MM.1S (cell line): Measurements from ENCODE around the gene ATP8B3.

ENCODE experiments used
- DNase-seq: peaks from one replicate; pipeline ENCODE4 v3.0.0-alpha.2; 2015
- H2AFZ ChIP-seq: fragments of 300-600 bp; sonication (generic); 2 replicates; pipeline ENCODE4 v1.6.0; 2016; ENCODE audit warnings: antibody characterized with exemption, low read length
- H3F3A ChIP-seq: fragments of 300-600 bp; sonication (generic); 2 replicates; pipeline ENCODE4 v1.6.1; 2016; ENCODE audit warnings: mild to moderate bottlenecking, antibody characterized with exemption, low read length, moderate library complexity, mixed read lengths; ENCODE audit not compliant: insufficient read depth
- H3K27ac ChIP-seq: fragments of 300-600 bp; sonication (generic); 2 replicates; pipeline ENCODE4 v1.5.1; 2016; ENCODE audit warnings: mild to moderate bottlenecking, low read length
- H3K27me3 ChIP-seq: fragments of 300-600 bp; sonication (generic); replicated peaks from 2 replicates; pipeline ENCODE4 v1.6.0; 2016; ENCODE audit warnings: low read length; ENCODE audit not compliant: insufficient read depth
- H3K36me3 ChIP-seq: fragments of 300-600 bp; sonication (generic); replicated peaks from 2 replicates; pipeline ENCODE4 v1.6.1; 2016; ENCODE audit warnings: mild to moderate bottlenecking, low read length, mixed read lengths; ENCODE audit not compliant: insufficient read depth
- H3K4me1 ChIP-seq: fragments of 300-600 bp; sonication (generic); 2 replicates; pipeline ENCODE4 v1.6.1; 2016; ENCODE audit warnings: low read length, mixed read lengths
- H3K4me2 ChIP-seq: fragments of 300-600 bp; sonication (generic); 2 replicates; pipeline ENCODE4 v1.6.0; 2016; ENCODE audit warnings: low read depth, low read length
- H3K4me3 ChIP-seq: fragments of 300-600 bp; sonication (generic); 2 replicates; pipeline ENCODE4 v1.5.1; 2016; ENCODE audit warnings: low read length, mixed read lengths
- H3K79me2 ChIP-seq: fragments of 300-600 bp; sonication (generic); 2 replicates; pipeline ENCODE4 v1.6.1; 2016; ENCODE audit warnings: mixed run types, low read length, mixed read lengths
- H3K9ac ChIP-seq: fragments of 300-600 bp; sonication (generic); 2 replicates; pipeline ENCODE4 v1.6.1; 2016; ENCODE audit warnings: low read length, mixed read lengths
- H3K9me2 ChIP-seq: fragments of 300-600 bp; sonication (generic); replicated peaks from 2 replicates; pipeline ENCODE4 v1.6.1; 2016; ENCODE audit warnings: mild to moderate bottlenecking, low read length, mixed read lengths; ENCODE audit not compliant: insufficient read depth
- H3K9me3 ChIP-seq: fragments of 300-600 bp; sonication (generic); replicated peaks from 2 replicates; pipeline ENCODE4 v1.6.1; 2016; ENCODE audit warnings: mild to moderate bottlenecking, low read length, mixed read lengths; ENCODE audit not compliant: insufficient read depth
- H4K20me1 ChIP-seq: fragments of 300-600 bp; sonication (generic); 2 replicates; pipeline ENCODE4 v1.6.1; 2016; ENCODE audit warnings: mild to moderate bottlenecking, low read length, moderate library complexity, mixed read lengths; ENCODE audit not compliant: insufficient read depth
- CTCF ChIP-seq: fragments of 300-600 bp; sonication (generic); IDR thresholded peaks from 2 replicates; pipeline ENCODE4 v1.5.1; 2016; ENCODE audit warnings: antibody characterized with exemption, low read length, mixed read lengths
- EZH2 ChIP-seq: fragments of 300-600 bp; sonication (generic); optimal IDR thresholded peaks from 2 replicates; pipeline ENCODE3; 2017; ENCODE audit warnings: low read depth, mild to moderate bottlenecking, antibody characterized with exemption, low read length, mixed read lengths
- EZH2phosphoT487 ChIP-seq: fragments of 300-600 bp; sonication (generic); IDR thresholded peaks from 2 replicates; pipeline ENCODE4 v1.6.1; 2018; ENCODE audit warnings: antibody characterized with exemption, low read length

Gene ATP8B3

DNA sequence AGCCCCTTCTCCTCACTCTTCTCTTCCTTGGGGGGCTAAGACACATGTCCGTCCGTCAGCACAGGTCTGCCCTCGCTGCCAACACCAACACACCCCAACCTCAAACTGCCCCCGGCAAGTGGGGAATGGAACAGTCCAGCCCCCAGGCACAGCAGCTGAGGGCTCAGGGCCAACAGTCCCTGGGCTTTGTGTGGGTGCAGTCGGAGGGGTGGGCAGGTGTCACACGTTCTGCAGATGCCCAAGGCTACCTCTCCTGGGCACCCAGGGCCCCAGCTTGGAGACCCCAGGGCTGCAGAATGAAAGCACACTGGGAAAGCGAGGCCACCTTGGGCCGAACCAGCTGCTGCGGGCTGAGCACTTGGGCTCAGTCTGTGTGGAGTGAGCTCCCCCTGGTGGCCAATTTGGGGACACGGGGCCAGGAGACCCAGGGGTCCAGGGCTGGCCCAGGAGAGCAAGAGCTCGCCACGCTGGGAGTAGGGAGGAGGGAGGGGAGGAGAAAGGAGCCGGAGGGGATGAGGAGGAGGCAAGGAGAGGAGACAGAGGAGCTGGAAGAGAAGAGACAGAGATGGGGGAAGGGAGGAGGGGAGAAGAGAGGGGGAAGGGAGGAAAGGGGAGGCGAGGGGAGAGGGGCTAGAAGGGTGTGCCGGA, 14.0 kb upstream of the ATP8B3 start:
- Histone ChIP-seq H3K9me2 (no peaks in the 10 kb centered on the region), H3K4me2 (no peak overlapping the region), H3K27me3 (no peaks in the 10 kb centered on the region), H3K79me2 (peaks cover 32% of the 10 kb centered on the region), H3K9ac (no peak overlapping the region), H3K9me3 (no peaks in the 10 kb centered on the region), H3K4me1 (no peaks in the 10 kb centered on the region), H3K27ac (no peak overlapping the region), H4K20me1 (no peaks in the 10 kb centered on the region), H3K4me3 (no peak overlapping the region), H3F3A (no peaks in the 10 kb centered on the region), H3K36me3 (no peaks in the 10 kb centered on the region; the same call in 1 of the 2 replicates), H2AFZ (no peak overlapping the region)
- peak; percentile 64 for DNase-seq
- TF ChIP-seq EZH2phosphoT487 (no peak), EZH2 (no peak), CTCF (peak; percentile 99)

GRCh38 chr19:1824252-1824622, 12.2 kb upstream of the ATP8B3 start:
- no peaks in the 10 kb centered on the region for H3K9me3 ChIP-seq
- no peaks in the 10 kb centered on the region for H3K27me3 ChIP-seq
- H3K27ac ChIP-seq = no peak overlapping the region
- DNase-seq = no peak
- no peak overlapping the region for H3K4me2 ChIP-seq
- no peak overlapping the region for H3K4me3 ChIP-seq
- no peaks in the 10 kb centered on the region for H3K4me1 ChIP-seq
- H3K79me2 ChIP-seq = peaks cover 18% of the 10 kb centered on the region
- H2AFZ ChIP-seq = no peak overlapping the region
- TF ChIP-seq CTCF = no peak
- TF ChIP-seq EZH2phosphoT487 = no peak
- TF ChIP-seq EZH2 = no peak
- no peaks in the 10 kb centered on the region; the same call in none of the 2 replicates for H3K36me3 ChIP-seq
- no peaks in the 10 kb centered on the region for H3K9me2 ChIP-seq
- H3F3A ChIP-seq = no peaks in the 10 kb centered on the region
- H3K9ac ChIP-seq = no peak overlapping the region
- no peaks in the 10 kb centered on the region for H4K20me1 ChIP-seq

GRCh38 chr19:1823539-1824251, 11.6 kb upstream of the ATP8B3 start:
- Histone ChIP-seq H3K79me2 (peaks cover 18% of the 10 kb centered on the region), H3K4me2 (no peak overlapping the region), H3K27me3 (no peaks in the 10 kb centered on the region), H3K27ac (no peak overlapping the region), H3K4me3 (no peak overlapping the region), H3F3A (no peaks in the 10 kb centered on the region), H4K20me1 (no peaks in the 10 kb centered on the region), H3K36me3 (no peaks in the 10 kb centered on the region; the same call in none of the 2 replicates), H3K4me1 (no peaks in the 10 kb centered on the region), H2AFZ (no peak overlapping the region), H3K9me2 (no peaks in the 10 kb centered on the region), H3K9ac (no peak overlapping the region), H3K9me3 (no peaks in the 10 kb centered on the region)
- DNase-seq = no peak
- no peak for TF ChIP-seq EZH2phosphoT487
- no peak for TF ChIP-seq CTCF
- no peak for TF ChIP-seq EZH2
